GM12878 (cell line): ENCODE measurements around the gene ICA1. TPM values are rescaled to one million over a fixed set of nuclear protein-coding genes. Genes with fewer than 3 reads are reported as not detected.

Experiments
- ATAC-seq: fragments of 200-7000 bp; cut with Tn5 transposase; 3 replicates; pipeline ENCODE4 v1.9.1; 2020; ENCODE audit warnings: mild to moderate bottlenecking, moderate library complexity
- BruUV-seq: library from RNA; stranded (reverse); fragments of 400-500 nt; replicated peaks from 2 replicates; lab custom pipeline; 2021; lab: Mats Ljungman, UMichigan
- CTCF ChIA-PET: fragments of 300-600 bp; sonication (Branson Sonifier 250); formaldehyde crosslinking; extraction: SDS; loops from one replicate; lab custom pipeline; 2021; ENCODE audit warnings: inconsistent platforms; lab: Yijun Ruan, JAX
- POLR2A ChIA-PET: fragments of 350-600 bp; formaldehyde crosslinking; extraction: SDS; loops from one replicate; lab custom pipeline; 2021; ENCODE audit warnings: inconsistent platforms; lab: Charles Lee
- RAD21 ChIA-PET: fragments of 300-600 bp; sonication (Branson Sonifier 250); formaldehyde crosslinking; loops from one replicate; lab custom pipeline; 2023; ENCODE audit warnings: antibody characterized with exemption; ENCODE audit not compliant: unreplicated experiment; lab: Charles Lee
- SMC1A ChIA-PET: fragments of 300-600 bp; sonication (Branson Sonifier 250); formaldehyde crosslinking; loops from one replicate; lab custom pipeline; 2023; ENCODE audit not compliant: unreplicated experiment, uncharacterized antibody; lab: Charles Lee
- DNase-seq: peaks from one replicate; pipeline ENCODE4 v3.0.0-alpha.2; 2011; ENCODE audit warnings: low read depth, low spot score
- FAIRE-seq: peaks from 3 replicates; lab custom pipeline; 2011; peaks lifted over from hg19 to GRCh38; lab: Jason Lieb, UNC
- H2AFZ ChIP-seq: 2 replicates; pipeline ENCODE4 v1.6.0; 2011; ENCODE audit warnings: low read depth, low read length, control low read depth; ENCODE audit not compliant: control insufficient read depth
- H3K27ac ChIP-seq: 2 replicates; pipeline ENCODE4 v1.5.1; 2011; ENCODE audit warnings: control low read depth; ENCODE audit not compliant: control insufficient read depth, insufficient read depth
- H3K27me3 ChIP-seq, 2 experiments: replicated peaks in 1 of 2; 2 replicates each; pipeline versions ENCODE4 v1.6.0 to v1.6.1; 2011; ENCODE audit warnings: low read length in 1 of 2; ENCODE audit not compliant: control insufficient read depth in 2 of 2, insufficient read depth in 2 of 2
- H3K36me3 ChIP-seq, 2 experiments: 2 replicates each; pipeline ENCODE4 v1.5.1; 2011; ENCODE audit warnings: low read length in 1 of 2; ENCODE audit not compliant: control insufficient read depth in 2 of 2, insufficient read depth in 2 of 2
- H3K4me1 ChIP-seq: 2 replicates; pipeline ENCODE4 v1.6.1; 2011; ENCODE audit warnings: mild to moderate bottlenecking, low read length, moderate library complexity, mixed read lengths; ENCODE audit not compliant: control insufficient read depth, insufficient read depth
- H3K4me2 ChIP-seq: 2 replicates; pipeline ENCODE4 v1.6.0; 2011; ENCODE audit warnings: control low read depth; ENCODE audit not compliant: control insufficient read depth, insufficient read depth
- H3K4me3 ChIP-seq: fragments of 200-600 bp; sonication (generic); 2 replicates; pipeline ENCODE4 v1.5.1; 2016
- H3K79me2 ChIP-seq: 2 replicates; pipeline ENCODE4 v1.6.0; 2011; ENCODE audit warnings: low read length; ENCODE audit not compliant: control insufficient read depth, insufficient read depth
- H3K9ac ChIP-seq: 2 replicates; pipeline ENCODE4 v1.8.0; 2011; ENCODE audit warnings: low read length, control low read depth, mixed read lengths; ENCODE audit not compliant: control insufficient read depth, insufficient read depth
- H3K9me3 ChIP-seq: replicated peaks from 3 replicates; pipeline ENCODE4 v1.5.1; 2011; ENCODE audit warnings: mild to moderate bottlenecking, low read length; ENCODE audit not compliant: control insufficient read depth, insufficient read depth
- H4K20me1 ChIP-seq: 2 replicates; pipeline ENCODE4 v1.6.0; 2011; ENCODE audit not compliant: control insufficient read depth, insufficient read depth
- ATF7 ChIP-seq: fragments of 450-650 bp; IDR thresholded peaks from 2 replicates; pipeline ENCODE4 v1.6.1; 2016; ENCODE audit warnings: low read depth, mild to moderate bottlenecking
- CHD1 ChIP-seq: IDR thresholded peaks from 2 replicates; pipeline ENCODE4 v1.6.1; 2012; ENCODE audit warnings: low read depth, low read length, improper control_type of control experiment
- EED ChIP-seq: sonication (generic); IDR thresholded peaks from 2 replicates; pipeline ENCODE4 v1.6.1; 2016; ENCODE audit warnings: antibody characterized with exemption, low read depth
- ESRRA ChIP-seq: IDR thresholded peaks from 2 replicates; pipeline ENCODE4 v1.6.1; 2012; ENCODE audit warnings: mild to moderate bottlenecking, low read length, improper control_type of control experiment
- EZH2 ChIP-seq: IDR thresholded peaks from 2 replicates; pipeline ENCODE4 v1.6.1; 2012; ENCODE audit warnings: low read depth, mild to moderate bottlenecking, control low read depth, inconsistent platforms, low read length, borderline replicate concordance; ENCODE audit not compliant: control insufficient read depth
- FOXK2 ChIP-seq: fragments of 450-650 bp; IDR thresholded peaks from 2 replicates; pipeline ENCODE4 v1.6.1; 2017; ENCODE audit warnings: mild to moderate bottlenecking, moderate library complexity
- FOXM1 ChIP-seq: IDR thresholded peaks from 2 replicates; pipeline ENCODE4 v1.6.1; 2012; ENCODE audit warnings: low read depth, mild to moderate bottlenecking, inconsistent platforms, low read length, moderate library complexity
- IKZF1 ChIP-seq: fragments of 450-650 bp; conservative IDR thresholded peaks from 2 replicates; pipeline ENCODE4 v1.6.1; 2017; ENCODE audit warnings: antibody characterized with exemption, mild to moderate bottlenecking
- JUNB ChIP-seq: IDR thresholded peaks from 2 replicates; pipeline ENCODE4 v1.6.1; 2016; ENCODE audit warnings: antibody characterized with exemption, mild to moderate bottlenecking
- MEF2A ChIP-seq: IDR thresholded peaks from 2 replicates; pipeline ENCODE4 v1.6.1; 2011; ENCODE audit warnings: low read depth, mild to moderate bottlenecking, low read length, moderate library complexity; ENCODE audit not compliant: insufficient read depth
- MTA2 ChIP-seq: fragments of 450-650 bp; IDR thresholded peaks from 2 replicates; pipeline ENCODE4 v1.6.1; 2016; ENCODE audit warnings: low read depth, mild to moderate bottlenecking, moderate library complexity
- NR2C1 ChIP-seq: fragments of 450-650 bp; IDR thresholded peaks from 2 replicates; pipeline ENCODE4 v1.6.1; 2017; ENCODE audit warnings: antibody characterized with exemption, mild to moderate bottlenecking, moderate library complexity
- POLR2AphosphoS2 ChIP-seq: IDR thresholded peaks from 2 replicates; pipeline ENCODE4 v1.6.1; 2011; ENCODE audit warnings: low read depth, mild to moderate bottlenecking, low read length, improper control_type of control experiment, moderate library complexity
- SMC3 ChIP-seq: IDR thresholded peaks from 2 replicates; pipeline ENCODE4 v1.6.1; 2011; ENCODE audit warnings: low read length, improper control_type of control experiment, borderline replicate concordance
- SPI1 ChIP-seq: IDR thresholded peaks from 2 replicates; pipeline ENCODE4 v1.6.1; 2011; ENCODE audit warnings: low read depth, mild to moderate bottlenecking, low read length, moderate library complexity, borderline replicate concordance; ENCODE audit not compliant: insufficient read depth
- SRF ChIP-seq, 2 experiments: IDR thresholded peaks; 2 replicates each; pipeline ENCODE4 v1.6.1; 2011; ENCODE audit warnings: low read depth in 2 of 2, low read length in 2 of 2, mild to moderate bottlenecking in 1 of 2, moderate library complexity in 1 of 2
- TAF1 ChIP-seq: IDR thresholded peaks from 2 replicates; pipeline ENCODE4 v1.6.1; 2011; ENCODE audit warnings: mild to moderate bottlenecking, low read depth, low read length, borderline replicate concordance
- TCF7 ChIP-seq: IDR thresholded peaks from 2 replicates; pipeline ENCODE4 v1.6.1; 2014; ENCODE audit warnings: antibody characterized with exemption, borderline replicate concordance
- YBX1 ChIP-seq: fragments of 450-650 bp; IDR thresholded peaks from 2 replicates; pipeline ENCODE4 v1.6.1; 2016; ENCODE audit warnings: antibody characterized with exemption
- ZNF207 ChIP-seq: fragments of 450-650 bp; IDR thresholded peaks from 2 replicates; pipeline ENCODE4 v1.6.1; 2014; ENCODE audit warnings: antibody characterized with exemption, mild to moderate bottlenecking, borderline replicate concordance
- WGBS: methylation state at CpG from one replicate; pipeline ENCODE4 v1.1.6; 2016; ENCODE audit warnings: low lambda C conversion rate; ENCODE audit not compliant: insufficient replicate concordance, insufficient coverage; ENCODE audit errors: missing lambda C conversion rate; 5-methylcytosine and 5-hydroxymethylcytosine counted together
- in situ Hi-C: fragments of 300-500 bp; cut with MboI; formaldehyde crosslinking; loops from 9 replicates; pipeline ENCODE4 v1.14.3; 2018; ENCODE audit warnings: mixed read lengths
- intact Hi-C: fragments of 100-400 bp; cut with micrococcal nuclease; formaldehyde crosslinking; loops from one replicate; pipeline ENCODE4 v1.14.2; 2022; ENCODE audit not compliant: unreplicated experiment
- polyA plus RNA-seq, 11 experiments: library from polyadenylated mRNA; depleted of rRNA in 4 of 11; unstranded in 6 of 11; stranded (reverse) in 5 of 11; fragments of >200 nt; fragmentation: Nextera tagmentation in 4 of 11; fragmentation: Illumina TruSeq in 1 of 11; extraction: Ambion mirVana in 4 of 11; extraction: Trizol in 1 of 11; gene quantifications; 1 replicate in 1 of 11; 2 replicates in 10 of 11; pipeline versions ENCODE4 v1.2.1 to v1.2.3, GENCODE V29; 2011 to 2016; ENCODE audit warnings: inconsistent platforms in 2 of 11, missing spikeins in 2 of 11, low read depth in 1 of 11
- total RNA-seq, 4 experiments: library from RNA; depleted of rRNA in 3 of 4; stranded (reverse); fragments of >200 nt in 3 of 4; fragmentation: Illumina TruSeq in 1 of 4; extraction: Trizol in 1 of 4; gene quantifications; 2 replicates each; pipeline versions ENCODE4 v1.2.1 to v1.2.3, GENCODE V29; 2013 to 2021
- TF ChIP-seq, protein P1 (sequence below): fragments of 450-650 bp; IDR thresholded peaks from 2 replicates; pipeline ENCODE4 v1.6.1; 2014; ENCODE audit warnings: mild to moderate bottlenecking

The ICA1 gene
- total and polyA plus RNA-seq, 10 of the 15 experiments (the other 5 are each of a cell fraction or from before 2014, with no cell fraction given), result 1.3 to 35.1 (median 3.3) TPM

DNA sequence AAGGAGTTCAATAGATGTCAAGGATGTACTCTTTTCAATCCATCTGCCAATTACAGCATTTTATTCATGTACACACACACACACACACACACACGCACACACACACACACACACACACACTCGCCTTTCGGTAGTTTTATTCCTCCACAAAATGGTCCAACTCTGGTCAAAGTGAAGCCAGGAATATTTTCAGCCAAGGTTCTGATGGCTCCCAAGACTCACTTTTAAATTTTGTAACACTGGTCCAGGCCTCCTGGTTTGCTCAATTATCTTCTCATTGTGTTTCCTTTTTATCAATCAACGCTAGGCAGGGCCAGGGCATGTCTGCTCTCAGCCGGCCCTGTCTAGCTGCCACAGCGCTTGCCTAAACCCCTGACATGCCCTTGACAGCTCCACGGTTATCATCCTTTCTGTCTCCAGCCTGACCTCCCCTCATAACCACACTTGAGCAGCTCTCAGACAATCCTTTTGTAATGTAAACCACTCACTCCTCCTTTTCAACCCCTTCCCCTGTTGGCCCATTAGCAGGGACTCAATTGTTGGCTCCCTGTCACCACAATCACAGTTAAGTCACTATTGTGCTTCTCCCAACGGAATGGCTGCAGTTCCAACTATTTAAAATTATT is 115.1 kb downstream of the ICA1 start (continued):
- no peak for TF ChIP-seq FOXM1
- TF ChIP-seq TAF1, result no peak
- TF ChIP-seq, all 136 proteins: peak for 0

DNA sequence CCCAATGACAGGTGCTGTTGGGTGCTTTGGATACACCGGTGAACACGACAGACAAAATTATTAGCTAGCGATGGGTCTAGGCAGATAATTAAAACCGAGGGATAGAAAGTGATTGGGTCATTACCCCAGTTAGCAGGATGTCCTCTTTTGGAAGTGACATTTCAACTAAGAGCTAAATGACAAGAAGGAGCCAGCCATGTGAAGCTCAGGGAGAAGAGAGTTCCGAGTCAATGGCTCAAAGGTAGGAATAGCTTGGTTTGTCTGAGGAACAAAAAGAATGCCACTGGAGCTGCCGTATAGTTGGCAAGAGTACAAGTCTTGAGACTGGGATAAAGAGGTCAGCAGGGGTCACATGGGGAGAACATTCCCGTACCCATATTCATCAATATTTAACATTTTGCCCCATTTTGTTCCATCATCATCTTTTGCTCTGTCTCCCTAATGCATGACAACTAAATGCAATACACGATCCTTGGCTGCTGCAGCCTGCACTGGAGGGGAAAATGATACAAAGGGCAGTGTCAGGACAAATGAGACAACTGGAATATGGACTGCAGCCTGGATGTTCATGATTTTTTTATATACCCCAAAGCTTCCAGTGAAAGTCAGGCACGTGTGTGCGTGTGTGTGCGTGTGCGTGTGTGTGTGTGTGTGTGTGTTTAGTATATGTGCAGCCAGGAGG is 115.7 kb downstream of the ICA1 start:
- no peak for DNase-seq
- ChIA-PET RAD21 (interaction anchor here (1.0 to 2.0 kb wide), 3 partner anchors 15 to 38 kb away, joined by 4 to 6 read pairs (median 4); no protein-coding TSS in a partner anchor), CTCF (interaction anchor here (0.6 to 1.2 kb wide), 3 partner anchors 25 to 226 kb away, joined by 3 read pairs; no protein-coding TSS in a partner anchor), POLR2A (interaction anchor here (0.6 to 1.0 kb wide), 2 partner anchors 18 kb away, joined by 3 to 5 read pairs; no protein-coding TSS in a partner anchor), SMC1A (interaction anchor here (0.6 to 3.9 kb wide), 4 partner anchors 21 to 887 kb away, joined by 5 to 15 read pairs (median 8); no protein-coding TSS in a partner anchor)
- in situ Hi-C loops (loop anchor here (25.0 kb wide), 1 partner anchor 1884 kb away; the partner anchor contains the start of gene CYTH3), intact Hi-C loops (no loop called here)
- no TSS peak for BruUV-seq
- WGBS, result 74% methylated on average over 12 of the region's 12 CpGs
- Histone ChIP-seq H3K36me3 (no peaks in the 10 kb centered on the region), H3K4me3 (no peak overlapping the region), H3K9ac (no peak overlapping the region), H3K4me1 (peaks cover 20% of the 10 kb centered on the region), H3K9me3 (no peaks in the 10 kb centered on the region; the same call in 2 of the 3 replicates), H2AFZ (no peak overlapping the region), H4K20me1 (no peaks in the 10 kb centered on the region), H3K4me2 (no peak overlapping the region), H3K27me3 (no peaks in the 10 kb centered on the region), H3K79me2 (no peaks in the 10 kb centered on the region), H3K27ac (no peak overlapping the region)
- no peak for FAIRE-seq
- no peak for ATAC-seq
- TF ChIP-seq ATF7, result no peak
- TF ChIP-seq EZH2, result no peak
- TF ChIP-seq SPI1, result no peak
- TF ChIP-seq CHD1, result no peak
- TF ChIP-seq MEF2A, result no peak
- TF ChIP-seq POLR2AphosphoS2, result no peak
- no peak for TF ChIP-seq ESRRA
- TF ChIP-seq NR2C1, result no peak
- no peak for TF ChIP-seq JUNB
- TF ChIP-seq, protein P1, sequence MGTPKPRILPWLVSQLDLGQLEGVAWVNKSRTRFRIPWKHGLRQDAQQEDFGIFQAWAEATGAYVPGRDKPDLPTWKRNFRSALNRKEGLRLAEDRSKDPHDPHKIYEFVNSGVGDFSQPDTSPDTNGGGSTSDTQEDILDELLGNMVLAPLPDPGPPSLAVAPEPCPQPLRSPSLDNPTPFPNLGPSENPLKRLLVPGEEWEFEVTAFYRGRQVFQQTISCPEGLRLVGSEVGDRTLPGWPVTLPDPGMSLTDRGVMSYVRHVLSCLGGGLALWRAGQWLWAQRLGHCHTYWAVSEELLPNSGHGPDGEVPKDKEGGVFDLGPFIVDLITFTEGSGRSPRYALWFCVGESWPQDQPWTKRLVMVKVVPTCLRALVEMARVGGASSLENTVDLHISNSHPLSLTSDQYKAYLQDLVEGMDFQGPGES, result no peak
- TF ChIP-seq SMC3, result no peak
- TF ChIP-seq FOXK2, result no peak
- no peak for TF ChIP-seq IKZF1
- TF ChIP-seq MTA2, result no peak
- no peak for TF ChIP-seq ZNF207
- TF ChIP-seq YBX1, result no peak
- no peak for TF ChIP-seq TCF7
- TF ChIP-seq EED, result no peak
- no peak for TF ChIP-seq SRF (IDR thresholded peaks at IDR 0.05; ENCODE audit: low read depth in 2 of 2, low read length in 2 of 2)
